ENCODE data around the gene TINAGL1. TPM values are rescaled to one million over a fixed set of nuclear protein-coding genes. Genes with fewer than 3 reads are reported as not detected.

The TINAGL1 gene, protein sequence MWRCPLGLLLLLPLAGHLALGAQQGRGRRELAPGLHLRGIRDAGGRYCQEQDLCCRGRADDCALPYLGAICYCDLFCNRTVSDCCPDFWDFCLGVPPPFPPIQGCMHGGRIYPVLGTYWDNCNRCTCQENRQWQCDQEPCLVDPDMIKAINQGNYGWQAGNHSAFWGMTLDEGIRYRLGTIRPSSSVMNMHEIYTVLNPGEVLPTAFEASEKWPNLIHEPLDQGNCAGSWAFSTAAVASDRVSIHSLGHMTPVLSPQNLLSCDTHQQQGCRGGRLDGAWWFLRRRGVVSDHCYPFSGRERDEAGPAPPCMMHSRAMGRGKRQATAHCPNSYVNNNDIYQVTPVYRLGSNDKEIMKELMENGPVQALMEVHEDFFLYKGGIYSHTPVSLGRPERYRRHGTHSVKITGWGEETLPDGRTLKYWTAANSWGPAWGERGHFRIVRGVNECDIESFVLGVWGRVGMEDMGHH
- 10 to 100 TPM in 11 of 12 donors, not detected in 1; 18.0 to 45.1 (median 21.1) TPM for polyA plus RNA-seq (ENCODE audit: insufficient read length in 12 of 12)
- long read RNA-seq, donor 1, transcript TINAGL1-201 (12 exons, 2,187 nt): major isoform, 13 of 20 reads
- long read RNA-seq, donor 1, partial matches to known transcripts: 6 of 20 reads
- long read RNA-seq, donor 1, other reads (novel, unspliced or antisense): 0 of 20 reads
- long read RNA-seq, donor 2, transcript TINAGL1-201 (12 exons, 2,187 nt): major isoform, 6 of 7 reads
- long read RNA-seq, donor 2, partial matches to known transcripts: 0 of 7 reads
- long read RNA-seq, donor 2, other reads (novel, unspliced or antisense): 0 of 7 reads
- long read RNA-seq, donor 3, partial matches to known transcripts: 0 of 1 reads
- long read RNA-seq, donor 3, other reads (novel, unspliced or antisense): 0 of 1 reads
- long read RNA-seq, donor 4, partial matches to known transcripts: 0 of 2 reads
- long read RNA-seq, donor 4, other reads (novel, unspliced or antisense): 0 of 2 reads
- long read RNA-seq, donor 5, transcript TINAGL1-201 (12 exons, 2,187 nt): major isoform, 8 of 36 reads
- long read RNA-seq, donor 5, partial matches to known transcripts: 27 of 36 reads
- long read RNA-seq, donor 5, other reads (novel, unspliced or antisense): 0 of 36 reads
- long read RNA-seq, donor 6, partial matches to known transcripts: 20 of 20 reads
- long read RNA-seq, donor 6, other reads (novel, unspliced or antisense): 0 of 20 reads
- long read RNA-seq, donor 7, partial matches to known transcripts: 0 of 1 reads
- long read RNA-seq, donor 7, other reads (novel, unspliced or antisense): 0 of 1 reads
- long read RNA-seq, donor 8, partial matches to known transcripts: 43 of 47 reads
- long read RNA-seq, donor 8, other reads (novel, unspliced or antisense): 0 of 47 reads
- long read RNA-seq, donor 9, partial matches to known transcripts: 0 of 4 reads
- long read RNA-seq, donor 9, other reads (novel, unspliced or antisense): 0 of 4 reads
- long read RNA-seq, donor 10, partial matches to known transcripts: 0 of 4 reads
- long read RNA-seq, donor 10, other reads (novel, unspliced or antisense): 0 of 4 reads
- long read RNA-seq, donor 11, transcript TINAGL1-201 (12 exons, 2,187 nt): major isoform, 6 of 34 reads
- long read RNA-seq, donor 11, partial matches to known transcripts: 27 of 34 reads
- long read RNA-seq, donor 11, other reads (novel, unspliced or antisense): 0 of 34 reads

DNA sequence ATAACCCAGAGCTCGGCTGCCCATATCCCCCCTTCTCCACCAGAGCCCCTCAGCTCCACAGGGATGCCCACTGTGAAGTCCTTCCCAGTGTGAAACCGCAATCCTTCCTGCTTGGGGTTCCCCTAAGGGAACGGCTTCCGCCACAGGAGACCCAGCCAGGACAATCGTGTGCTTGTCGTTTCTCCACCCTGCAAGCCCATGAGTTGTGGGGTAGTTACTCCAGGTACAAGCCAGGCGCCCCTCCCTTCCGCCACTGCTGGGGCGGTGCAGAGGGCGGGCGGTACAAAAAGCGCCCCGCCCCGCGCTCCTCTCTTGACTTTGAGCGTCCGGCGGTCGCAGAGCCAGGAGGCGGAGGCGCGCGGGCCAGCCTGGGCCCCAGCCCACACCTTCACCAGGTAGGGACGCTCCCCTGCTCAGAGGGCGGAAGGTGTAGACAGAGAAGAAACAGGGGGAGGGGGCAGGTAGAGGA, at the start of gene TINAGL1:
TINAGL1 (plus strand) TSS at position 315 of the 469 bp plus-strand sequence. CDS start 634 bp downstream, outside the sequence.
- no peak for DNase-seq

DNA sequence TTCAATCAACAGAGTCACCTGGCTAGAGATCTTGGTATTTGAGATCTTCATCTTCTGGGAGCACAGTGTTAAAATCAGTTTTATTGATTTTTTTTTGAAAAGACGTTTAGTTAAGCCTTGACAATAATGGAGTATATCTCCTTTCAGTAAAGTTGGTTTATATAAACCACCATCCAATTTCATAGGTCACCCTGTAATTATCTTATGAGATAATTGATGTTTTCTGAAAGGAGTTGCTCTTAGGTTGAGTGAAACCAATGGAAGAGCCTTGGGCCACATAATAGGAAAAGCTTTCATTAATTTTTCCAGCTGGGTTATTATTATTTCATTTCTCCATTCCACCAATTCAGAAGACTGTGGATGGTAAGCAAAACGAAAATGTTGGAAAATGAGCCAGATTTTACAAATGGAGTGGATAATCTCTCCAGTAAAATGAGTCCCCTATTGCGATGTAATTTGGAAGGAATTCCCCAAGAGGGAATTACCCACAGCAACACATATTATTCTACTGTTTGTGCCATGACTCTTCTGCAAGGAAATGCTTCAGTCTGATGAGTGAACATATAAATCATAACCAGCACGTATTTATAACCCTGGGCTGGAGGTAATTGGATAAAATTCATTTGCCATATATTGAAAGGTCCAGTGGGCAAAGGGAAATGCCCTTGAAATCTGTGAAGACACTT, 46.2 kb upstream of the TINAGL1 start:
- DNase-seq: no peak

DNA sequence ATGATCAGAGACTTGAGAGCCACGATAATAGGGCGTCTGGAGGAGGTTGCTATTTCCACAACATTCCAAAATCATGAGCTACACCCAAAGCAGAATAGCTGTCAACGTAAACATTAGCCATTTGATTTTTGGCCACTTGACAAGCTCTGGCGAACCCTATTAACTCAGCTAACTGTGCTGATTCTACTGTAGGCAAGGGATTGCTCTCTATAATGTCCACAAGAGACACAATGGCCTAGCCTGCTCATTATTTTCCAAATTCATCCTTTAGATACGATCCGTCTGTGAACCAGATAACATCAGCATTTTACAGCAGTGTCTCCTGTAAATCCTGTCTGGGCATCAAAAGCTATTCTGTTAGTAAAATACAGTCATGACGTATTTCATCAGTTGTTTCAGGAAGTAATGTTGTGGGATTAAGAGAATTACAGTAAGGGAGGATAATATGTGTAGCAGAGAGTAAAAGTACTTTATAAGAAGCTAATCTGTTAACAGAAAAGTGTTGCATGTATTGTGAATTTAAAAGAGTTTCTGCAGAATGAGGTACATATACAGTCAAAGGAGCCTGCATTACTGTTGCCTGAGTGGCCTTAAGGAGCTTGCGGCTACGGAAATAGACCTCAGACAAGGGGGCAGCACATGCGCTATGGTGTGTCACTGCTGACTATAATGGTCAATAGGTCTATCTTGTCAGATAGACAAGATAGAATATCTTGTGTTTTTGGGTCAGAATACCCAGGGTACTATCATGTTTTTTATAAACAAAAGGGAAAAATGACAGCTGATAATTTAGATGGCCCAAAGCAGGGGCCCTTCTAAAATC, 44.9 kb upstream of the TINAGL1 start:
- DNase-seq: no peak

DNA sequence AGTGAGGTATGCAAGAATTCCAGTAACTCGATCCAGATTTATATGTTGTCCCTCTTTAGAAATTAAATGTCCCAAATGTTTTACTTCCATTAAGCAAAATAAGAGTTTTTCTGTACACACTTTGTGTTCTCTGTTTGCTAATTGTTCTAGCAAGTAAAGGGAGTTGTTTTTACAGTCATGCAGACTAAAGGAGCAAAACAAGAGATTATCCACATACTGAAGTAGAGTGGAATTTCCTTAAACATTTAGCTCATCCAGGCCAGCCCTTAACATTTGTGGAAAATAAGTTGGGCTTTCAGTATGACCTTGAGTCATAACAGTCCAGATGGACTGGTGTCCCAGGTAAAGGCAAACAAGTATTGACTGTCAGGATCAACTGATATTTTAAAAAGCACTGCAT, 44.1 kb upstream of the TINAGL1 start:
- no peak for DNase-seq

DNA sequence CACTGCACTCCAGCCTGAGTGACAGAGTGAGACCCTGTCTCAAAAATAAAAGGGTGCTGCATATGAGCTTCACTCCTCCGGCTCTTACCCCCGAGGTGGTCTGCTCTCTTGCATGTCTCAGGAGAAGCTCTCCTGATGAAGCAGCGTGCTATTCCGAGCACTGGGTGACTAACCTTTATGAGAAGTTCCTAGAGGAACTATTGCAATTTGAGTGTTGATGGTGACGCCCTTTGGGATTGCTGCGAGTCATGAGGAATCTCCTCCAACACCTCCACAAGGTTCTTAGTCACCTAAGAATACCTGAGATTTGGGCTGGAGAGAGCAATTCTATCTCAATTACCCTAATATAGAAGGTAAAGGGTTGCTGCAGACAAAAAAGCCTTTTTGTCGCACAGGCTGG, 40.8 kb upstream of the TINAGL1 start:
- no peak for DNase-seq

DNA sequence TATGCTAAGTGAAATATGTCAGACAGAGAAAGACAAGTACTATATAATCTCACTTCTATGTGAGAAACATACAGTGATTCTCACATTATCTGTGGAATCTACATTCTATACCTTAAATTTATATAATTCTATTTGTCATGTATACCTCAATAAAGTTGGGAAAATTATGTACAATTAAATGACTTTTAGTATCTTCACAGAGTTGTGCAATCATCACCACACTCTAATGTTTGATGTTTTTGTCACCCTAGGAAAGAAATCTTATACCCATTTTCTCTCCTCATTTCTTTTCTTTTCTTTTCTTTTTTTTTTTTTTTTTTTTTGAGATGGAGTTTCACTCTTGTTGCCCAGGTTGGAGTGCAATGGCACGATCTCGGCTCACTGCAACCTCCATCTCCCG, 37.0 kb upstream of the TINAGL1 start:
- no peak for DNase-seq

DNA sequence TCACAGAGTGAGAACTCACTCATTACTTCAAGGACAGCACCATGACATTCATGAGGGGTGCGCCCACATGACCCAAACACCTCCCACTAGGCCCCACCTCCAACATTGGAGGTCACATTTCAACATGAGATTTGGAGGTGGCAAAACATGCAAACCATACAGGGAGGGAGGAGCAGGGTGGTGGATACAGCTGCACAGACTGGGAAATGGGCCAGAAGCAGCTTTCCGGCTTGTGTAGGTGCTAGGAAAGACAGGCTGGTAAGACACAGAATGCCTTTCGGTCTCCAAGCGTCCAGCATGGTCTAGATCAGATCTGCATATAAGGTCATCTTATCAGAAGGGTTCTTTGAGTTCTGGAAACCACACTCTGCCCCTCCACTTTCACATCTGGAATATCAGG, 35.1 kb upstream of the TINAGL1 start:
- DNase-seq: no peak

DNA sequence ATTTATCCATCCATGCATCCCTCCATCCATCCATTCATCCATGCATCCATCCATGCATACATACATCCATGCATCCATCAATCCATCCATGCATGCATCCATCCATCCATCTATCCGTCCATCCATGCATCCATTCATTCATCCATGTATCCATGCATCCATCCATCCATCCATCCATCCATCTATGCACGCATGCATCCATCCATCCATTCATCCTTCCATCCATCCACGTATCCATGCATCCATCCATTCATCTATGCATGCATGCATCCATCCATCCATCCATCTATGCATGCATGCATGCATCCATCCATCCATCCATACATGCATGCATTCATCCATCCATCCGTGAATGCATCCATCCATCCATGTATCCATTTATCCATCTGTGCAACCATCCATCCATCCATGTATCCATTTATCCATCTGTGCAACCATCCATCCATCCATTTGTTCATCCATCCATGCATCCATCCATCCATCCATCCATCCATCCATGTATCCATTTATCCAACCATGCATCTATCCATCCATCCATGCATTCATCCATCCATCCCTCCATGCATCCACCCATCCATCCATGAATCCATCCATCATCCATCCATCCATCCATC, 30.3 kb upstream of the TINAGL1 start:
- DNase-seq: no peak

DNA sequence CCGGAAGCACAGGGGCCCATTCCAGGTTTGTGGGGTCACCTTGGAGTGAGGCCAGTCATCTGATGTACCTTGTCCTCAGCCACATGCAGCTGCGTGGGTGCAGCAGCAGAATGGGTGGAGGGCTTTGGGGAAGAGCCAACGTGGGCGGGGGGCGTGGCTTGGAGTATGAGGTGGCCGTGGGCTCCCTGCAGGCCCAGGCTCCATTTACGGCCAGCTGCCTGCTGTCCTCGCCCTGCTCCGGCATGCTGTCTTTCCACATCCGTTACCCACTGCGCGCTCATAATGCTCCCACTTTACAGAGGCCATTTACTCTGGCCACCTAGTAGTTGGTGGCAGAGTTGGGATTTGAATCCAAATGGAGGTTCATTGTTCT, 27.8 kb upstream of the TINAGL1 start:
- DNase-seq: no peak

DNA sequence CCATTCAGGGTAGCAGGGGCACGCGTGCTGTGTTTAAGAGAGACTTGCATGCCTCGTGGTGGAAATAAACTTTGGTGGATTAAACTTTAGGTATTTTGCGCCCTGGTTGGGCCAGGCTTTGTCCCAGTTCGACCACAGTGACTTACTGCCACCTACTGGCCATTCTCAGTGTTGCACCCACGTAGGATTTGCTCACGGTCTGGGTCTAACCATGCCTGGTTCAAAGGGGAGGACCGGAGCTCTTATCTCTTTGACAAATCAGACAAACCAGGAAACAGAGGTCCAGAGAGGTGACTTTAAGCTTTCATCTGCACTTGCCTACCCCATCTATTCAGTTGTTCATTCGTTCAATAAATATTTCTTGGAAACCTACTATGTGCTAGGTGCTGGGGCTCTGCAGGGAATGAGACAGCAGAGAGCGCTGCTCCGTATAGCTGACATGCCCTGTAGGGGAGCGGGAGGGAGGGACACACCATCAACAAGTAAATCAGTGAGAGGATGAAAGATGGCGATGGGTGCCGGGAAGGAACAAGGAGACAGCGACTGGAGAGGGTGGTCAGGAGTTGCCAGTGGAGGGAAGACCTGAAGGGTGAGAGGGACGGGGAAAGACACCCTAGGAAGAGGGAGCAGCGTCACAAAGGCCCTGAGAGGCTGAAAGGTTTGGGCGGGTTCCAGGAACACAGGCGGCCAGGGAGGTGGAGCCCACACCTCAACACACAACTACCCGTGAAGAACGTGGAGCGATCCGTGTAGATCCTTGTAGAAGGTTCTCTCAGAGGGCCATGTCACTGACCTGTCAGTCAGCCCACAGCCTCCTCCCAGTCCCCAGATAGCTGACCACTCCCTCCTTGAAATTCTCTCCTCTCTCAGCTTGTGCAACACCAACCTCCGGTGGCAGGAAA, 27.2 kb upstream of the TINAGL1 start:
- DNase-seq: peak; percentile 91

DNA sequence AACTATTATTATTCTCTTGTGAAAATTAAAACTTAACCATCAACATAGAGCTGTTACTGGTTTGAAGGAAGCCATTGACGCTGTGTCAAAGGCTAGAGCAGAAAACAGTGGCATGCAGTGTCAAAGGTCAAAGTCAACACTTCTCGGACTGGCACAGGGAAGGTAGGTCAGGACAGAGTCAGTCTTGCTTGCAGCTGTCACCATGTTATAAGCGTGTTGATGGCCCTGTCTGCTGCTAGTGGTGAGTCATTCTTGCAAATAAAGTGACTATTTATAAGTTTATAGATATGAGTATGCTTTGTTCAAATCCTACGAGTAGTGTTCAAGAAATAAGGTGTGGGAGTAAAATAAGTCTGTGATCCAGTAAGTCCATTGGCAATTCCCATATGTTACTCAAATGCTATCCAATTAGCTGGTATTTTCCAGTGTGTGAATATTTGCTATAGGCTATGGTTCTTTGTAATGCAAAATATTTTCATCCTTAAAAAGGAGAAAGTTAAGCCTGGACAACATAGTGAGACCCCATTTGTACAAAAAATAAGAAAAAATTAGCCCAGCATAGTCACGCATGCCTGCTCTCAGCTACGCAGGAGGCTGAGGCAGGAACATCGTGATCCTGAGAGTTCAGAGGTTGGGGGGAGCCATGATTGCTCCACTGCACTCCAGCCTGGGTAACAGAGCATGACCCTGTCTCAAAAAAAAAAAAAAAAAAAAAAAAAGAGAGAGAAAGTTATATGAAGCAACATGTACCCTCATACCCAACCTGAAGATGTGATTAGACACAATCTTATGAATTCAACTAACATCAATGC, 26.3 kb upstream of the TINAGL1 start:
- no peak for DNase-seq

DNA sequence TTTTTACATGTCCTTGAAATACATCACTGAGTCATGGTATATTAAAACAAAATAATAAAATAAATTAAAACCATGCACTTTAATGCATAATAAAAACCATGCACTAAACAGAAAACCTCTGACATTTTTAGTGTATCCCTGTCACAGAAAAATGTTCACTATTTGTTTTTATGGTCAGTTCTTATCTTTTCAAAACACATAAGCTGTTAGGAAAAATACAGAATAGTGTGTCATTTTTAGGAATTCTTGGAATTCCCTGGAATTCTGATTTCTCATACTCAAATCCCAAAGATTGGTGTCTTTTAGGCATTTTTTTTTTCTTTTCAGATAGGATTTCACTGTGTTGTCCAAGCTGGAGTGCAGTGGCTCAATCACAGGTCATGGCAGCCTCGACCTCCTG, 25.1 kb upstream of the TINAGL1 start:
- DNase-seq: no peak

DNA sequence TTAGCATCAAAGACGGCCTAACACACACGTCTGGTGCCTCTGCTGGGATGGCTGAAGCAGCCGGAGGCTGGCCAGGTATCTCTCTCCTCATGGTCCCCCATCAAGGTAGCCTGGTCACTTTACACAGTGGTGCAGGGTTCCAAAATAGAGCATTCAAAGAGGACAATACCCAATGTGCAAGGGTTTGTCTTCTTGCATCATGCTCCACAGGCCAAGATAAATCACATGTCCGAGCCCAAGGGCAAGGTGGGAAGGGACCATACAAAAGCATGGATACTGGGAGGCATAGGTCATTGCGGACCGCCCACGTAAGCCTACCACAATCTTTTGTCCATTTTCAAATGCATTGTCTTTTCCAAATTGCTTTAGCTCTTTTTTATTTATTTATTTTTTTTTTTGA, 23.8 kb upstream of the TINAGL1 start:
- no peak for DNase-seq

DNA sequence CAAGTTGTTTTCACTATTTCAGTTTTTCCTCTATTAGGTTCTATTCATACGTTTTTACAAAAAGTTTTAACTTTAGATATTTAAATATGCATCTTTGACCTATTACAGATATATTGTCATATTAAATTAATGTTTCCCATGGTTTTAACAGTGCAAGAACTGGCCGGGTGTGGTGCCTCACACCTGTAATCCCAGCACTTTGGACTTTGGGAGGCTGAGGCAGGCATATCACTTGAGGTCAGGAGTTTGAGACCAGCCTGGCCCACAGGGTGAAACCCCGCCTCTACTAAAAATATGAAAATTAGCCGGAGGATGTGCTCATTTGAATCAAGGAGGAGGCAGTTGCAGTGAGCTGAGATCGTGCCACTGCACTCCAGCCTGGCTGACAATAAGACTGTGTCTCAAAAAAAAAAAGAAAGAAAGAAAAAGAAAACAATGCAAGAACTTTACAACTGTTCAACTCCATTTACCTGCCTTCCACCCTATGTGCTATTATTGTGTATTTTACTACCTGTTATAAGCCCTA, 19.8 kb upstream of the TINAGL1 start:
- DNase-seq: no peak

DNA sequence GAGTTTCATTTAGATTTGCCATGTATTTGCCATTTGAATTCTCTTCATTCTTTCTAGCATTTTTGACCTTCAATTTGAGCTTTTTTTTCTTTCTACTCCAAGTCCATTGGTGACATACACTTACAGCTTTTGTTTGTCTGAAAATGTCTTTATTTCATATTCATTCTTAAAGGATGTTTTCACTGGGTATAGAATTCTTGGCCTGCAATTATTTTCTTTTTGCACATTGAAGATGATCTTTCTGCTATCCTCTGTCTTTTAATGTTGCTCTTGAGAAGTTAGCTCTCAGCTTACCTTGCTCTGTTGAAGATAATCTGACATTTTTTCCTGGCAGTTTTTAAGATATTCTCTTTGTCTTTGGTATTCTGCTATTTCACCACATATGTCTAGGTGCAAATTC, 16.6 kb upstream of the TINAGL1 start:
- DNase-seq: no peak

DNA sequence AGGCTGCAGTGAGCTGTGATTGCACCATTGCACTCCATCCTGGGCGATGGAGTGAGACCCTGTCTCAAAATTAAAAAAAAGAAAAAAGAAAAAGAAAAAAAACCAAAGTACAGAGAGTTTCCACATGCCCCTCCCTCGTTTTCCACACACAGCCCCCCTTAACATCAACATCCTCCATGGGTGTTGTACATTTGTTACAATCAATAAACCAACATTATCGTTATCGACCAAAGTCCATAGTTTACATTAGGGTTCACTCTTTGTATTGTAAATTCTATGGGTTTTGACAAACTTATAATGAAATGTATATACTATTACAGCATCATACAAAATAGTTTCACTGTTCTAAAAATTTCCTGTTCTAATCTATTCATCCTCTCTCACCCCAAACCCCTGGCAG, 15.9 kb upstream of the TINAGL1 start:
- no peak for DNase-seq

All from muscle of arm (tissue), 14 donors.